ENCODE data around the gene LTA4H.
"Not testable (repeated sequence)": the region's sequence is repeated elsewhere in the genome, so short reads cannot be mapped to it uniquely, and the experiment has no call there.

Gene LTA4H

GRCh38 chr12:96035283-96036236, at the start of gene LTA4H:
Gene LTA4H, minus strand, starts transcription at chr12:96035587. Its CDS starts 68 bp downstream, at chr12:96035519.
- DNase-seq (ENCODE audit: low read depth) = peak; percentile 90

GRCh38 chr12:96084624-96085023, 49.2 kb upstream of the LTA4H start:
- no peak for DNase-seq (ENCODE audit: low read depth)

GRCh38 chr12:96083020-96083719, 47.8 kb upstream of the LTA4H start:
- no peak for DNase-seq (ENCODE audit: low read depth)

GRCh38 chr12:96081596-96081995, 46.2 kb upstream of the LTA4H start:
- DNase-seq (ENCODE audit: low read depth) = no peak

- no peak for DNase-seq (ENCODE audit: low read depth)
These were observed 43.1 kb upstream of the LTA4H start for GRCh38 chr12:96078231-96079135.

- no peak for DNase-seq (ENCODE audit: low read depth)
These were observed 41.7 kb upstream of the LTA4H start for GRCh38 chr12:96077081-96077480.

GRCh38 chr12:96075560-96075959, 40.2 kb upstream of the LTA4H start:
- no peak for DNase-seq (ENCODE audit: low read depth)

GRCh38 chr12:96073346-96074330, 38.3 kb upstream of the LTA4H start:
- no peak for DNase-seq (ENCODE audit: low read depth)

GRCh38 chr12:96070670-96071279, 35.4 kb upstream of the LTA4H start:
- DNase-seq (ENCODE audit: low read depth) = no peak

GRCh38 chr12:96069511-96070231, 34.3 kb upstream of the LTA4H start:
- DNase-seq (ENCODE audit: low read depth) = no peak

GRCh38 chr12:96068636-96069035, 33.2 kb upstream of the LTA4H start:
- no peak for DNase-seq (ENCODE audit: low read depth)

GRCh38 chr12:96068111-96068510, 32.7 kb upstream of the LTA4H start:
- DNase-seq (ENCODE audit: low read depth) = no peak

GRCh38 chr12:96065776-96066175, 30.4 kb upstream of the LTA4H start:
- DNase-seq (ENCODE audit: low read depth) = not testable (repeated sequence)

GRCh38 chr12:96064966-96065365, 29.6 kb upstream of the LTA4H start:
- no peak for DNase-seq (ENCODE audit: low read depth)

- no peak for DNase-seq (ENCODE audit: low read depth)
These were observed 28.9 kb upstream of the LTA4H start for GRCh38 chr12:96064271-96064670.

- no peak for DNase-seq (ENCODE audit: low read depth)
These were observed 27.7 kb upstream of the LTA4H start for GRCh38 chr12:96063046-96063445.

GRCh38 chr12:96061864-96062453, 26.6 kb upstream of the LTA4H start:
- peak; percentile 34 for DNase-seq (ENCODE audit: low read depth)

- DNase-seq (ENCODE audit: low read depth) = no peak
These were observed 25.9 kb upstream of the LTA4H start for GRCh38 chr12:96061323-96061722.

- no peak for DNase-seq (ENCODE audit: low read depth)
These were observed 24.7 kb upstream of the LTA4H start for GRCh38 chr12:96060041-96060440.
